Retinal pigment epithelial cell (primary cell): Measurements from ENCODE around the gene ZNF446.

ENCODE experiments used
- DNase-seq: peaks from one replicate; pipeline ENCODE4 v3.0.0-alpha.2; 2010; ENCODE audit warnings: low read depth
- H3K4me3 ChIP-seq: 2 replicates; pipeline ENCODE4 v1.5.1; 2011; ENCODE audit warnings: mild to moderate bottlenecking, low read length, control low read depth, moderate library complexity
- TF ChIP-seq, protein P1 (sequence below): conservative IDR thresholded peaks from 2 replicates; pipeline ENCODE4 v1.5.1; 2011; ENCODE audit warnings: low read depth, low read length, control low read depth, inconsistent platforms

Gene ZNF446

DNA sequence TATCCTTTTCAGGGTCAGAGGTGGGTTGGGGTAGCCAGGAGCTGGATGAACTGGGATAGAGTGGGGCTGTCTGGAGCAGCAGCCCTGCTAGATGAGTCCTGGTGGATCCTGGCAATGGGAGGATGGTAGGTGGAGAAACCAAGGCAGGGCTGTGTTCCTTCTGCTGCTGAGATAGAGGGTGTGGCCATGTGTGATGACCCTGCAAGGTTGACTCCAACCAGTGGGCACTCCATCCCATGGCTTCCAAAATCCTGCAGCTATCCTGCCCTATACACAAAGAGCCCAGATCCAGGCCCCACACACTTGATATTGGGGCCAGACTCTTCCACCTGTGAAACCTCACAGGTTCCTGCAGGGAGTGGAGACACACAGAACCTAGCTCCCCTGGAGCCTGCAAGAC, 2.4 kb upstream of the ZNF446 start:
- no peak for DNase-seq
- TF ChIP-seq, protein P1, sequence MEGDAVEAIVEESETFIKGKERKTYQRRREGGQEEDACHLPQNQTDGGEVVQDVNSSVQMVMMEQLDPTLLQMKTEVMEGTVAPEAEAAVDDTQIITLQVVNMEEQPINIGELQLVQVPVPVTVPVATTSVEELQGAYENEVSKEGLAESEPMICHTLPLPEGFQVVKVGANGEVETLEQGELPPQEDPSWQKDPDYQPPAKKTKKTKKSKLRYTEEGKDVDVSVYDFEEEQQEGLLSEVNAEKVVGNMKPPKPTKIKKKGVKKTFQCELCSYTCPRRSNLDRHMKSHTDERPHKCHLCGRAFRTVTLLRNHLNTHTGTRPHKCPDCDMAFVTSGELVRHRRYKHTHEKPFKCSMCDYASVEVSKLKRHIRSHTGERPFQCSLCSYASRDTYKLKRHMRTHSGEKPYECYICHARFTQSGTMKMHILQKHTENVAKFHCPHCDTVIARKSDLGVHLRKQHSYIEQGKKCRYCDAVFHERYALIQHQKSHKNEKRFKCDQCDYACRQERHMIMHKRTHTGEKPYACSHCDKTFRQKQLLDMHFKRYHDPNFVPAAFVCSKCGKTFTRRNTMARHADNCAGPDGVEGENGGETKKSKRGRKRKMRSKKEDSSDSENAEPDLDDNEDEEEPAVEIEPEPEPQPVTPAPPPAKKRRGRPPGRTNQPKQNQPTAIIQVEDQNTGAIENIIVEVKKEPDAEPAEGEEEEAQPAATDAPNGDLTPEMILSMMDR, result no peak
- H3K4me3 ChIP-seq, result no peak overlapping the region

DNA sequence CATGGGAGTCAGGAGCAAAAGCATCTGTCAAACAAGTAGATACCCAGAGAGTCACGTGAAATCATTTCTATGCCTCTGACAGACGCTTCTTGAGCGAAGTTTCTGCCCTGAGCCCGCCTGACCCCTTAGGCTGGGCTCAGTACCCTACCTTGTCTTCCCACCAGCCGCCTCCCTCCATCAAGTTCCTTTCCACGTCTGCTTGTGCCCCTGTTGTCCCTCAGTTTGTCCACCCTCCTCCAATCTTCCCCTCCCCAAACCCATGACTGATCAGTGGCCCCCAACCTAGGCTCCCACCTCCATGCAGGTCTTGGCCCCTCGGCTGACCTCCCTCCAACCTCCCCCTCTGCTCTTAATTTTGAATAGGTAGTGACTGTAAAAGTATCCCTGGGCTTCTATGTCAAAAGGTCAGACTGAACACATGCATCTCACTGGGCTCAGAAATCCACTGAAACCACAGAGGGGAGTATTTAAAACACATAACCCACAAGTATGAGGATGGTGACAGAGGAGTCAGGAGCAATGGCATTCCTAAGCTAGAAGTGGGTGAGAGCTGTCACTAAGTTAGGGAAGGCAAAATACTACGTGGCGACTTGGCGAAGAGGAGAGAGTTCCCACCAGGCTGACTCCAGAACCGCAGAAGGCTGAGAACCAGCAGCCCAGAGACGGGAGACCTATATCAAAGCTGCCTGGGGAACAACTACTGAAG, 1.7 kb upstream of the ZNF446 start:
- no peak overlapping the region for H3K4me3 ChIP-seq
- TF ChIP-seq, protein P1, result no peak
- no peak for DNase-seq

DNA sequence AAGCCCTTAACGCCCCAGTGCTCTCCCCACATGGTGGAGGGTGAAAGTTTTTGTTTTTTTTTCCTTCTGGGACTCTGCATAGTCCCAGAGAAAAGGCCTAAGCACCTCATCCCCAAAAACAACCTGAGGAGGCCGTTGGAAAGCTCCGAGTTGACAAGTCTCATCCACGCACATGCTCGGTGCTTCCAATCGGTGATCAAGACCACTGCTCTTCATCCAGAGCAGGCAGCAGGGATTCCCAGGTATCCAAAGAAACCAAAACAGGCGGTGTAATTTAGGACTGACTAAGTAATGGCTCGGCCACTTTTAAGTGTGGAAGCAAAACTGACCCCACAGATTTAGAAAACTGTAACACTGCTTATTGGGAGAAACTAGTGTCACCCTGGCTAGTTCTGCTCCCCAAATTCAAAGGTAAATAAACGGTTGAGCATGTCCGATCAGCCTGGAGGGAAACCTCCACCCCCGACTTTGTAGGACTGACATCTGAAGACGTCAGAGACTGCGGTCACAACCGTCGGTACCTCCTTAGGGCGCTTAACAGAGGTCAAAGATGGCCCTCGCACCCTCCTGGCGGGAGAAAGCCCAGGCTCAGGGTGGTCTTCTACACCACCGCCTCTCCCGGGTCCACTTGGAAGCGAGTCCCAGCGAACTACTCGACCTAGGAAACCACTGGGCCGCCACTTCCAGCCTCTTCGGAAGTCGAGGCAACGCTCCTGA, 997 bp upstream of the ZNF446 start:
- H3K4me3 ChIP-seq, result peak overlapping the region; percentile 80
- TF ChIP-seq, protein P1, result no peak
- DNase-seq, result no peak

DNA sequence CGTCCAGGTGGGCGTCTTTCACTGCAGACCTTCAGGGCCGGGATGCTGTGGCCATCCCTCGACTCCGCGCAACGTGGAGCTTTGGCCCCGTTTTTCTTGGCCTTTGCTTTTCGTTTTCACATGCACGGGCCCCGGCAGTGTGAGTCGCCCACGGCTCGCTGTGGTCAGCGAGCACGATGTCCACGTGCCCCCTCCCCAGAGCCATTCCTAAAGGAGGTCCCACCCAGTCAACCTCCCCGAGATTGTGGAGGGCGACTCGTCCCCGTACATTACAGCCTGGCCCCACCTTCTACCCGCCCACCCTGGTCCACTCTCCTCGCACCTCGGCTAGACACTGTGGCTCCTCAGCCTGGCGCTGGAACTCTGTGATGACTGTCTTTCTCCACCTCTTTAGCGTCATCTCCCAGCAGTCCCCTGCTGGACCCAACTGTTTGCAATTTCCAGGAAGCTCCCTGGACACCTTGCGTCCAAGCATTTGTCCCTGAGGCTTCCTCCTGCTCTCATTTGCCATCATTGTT, 405 bp downstream of the ZNF446 start:
- peak overlapping the region; percentile 80 for H3K4me3 ChIP-seq
- DNase-seq, result no peak
- TF ChIP-seq, protein P1, result no peak

DNA sequence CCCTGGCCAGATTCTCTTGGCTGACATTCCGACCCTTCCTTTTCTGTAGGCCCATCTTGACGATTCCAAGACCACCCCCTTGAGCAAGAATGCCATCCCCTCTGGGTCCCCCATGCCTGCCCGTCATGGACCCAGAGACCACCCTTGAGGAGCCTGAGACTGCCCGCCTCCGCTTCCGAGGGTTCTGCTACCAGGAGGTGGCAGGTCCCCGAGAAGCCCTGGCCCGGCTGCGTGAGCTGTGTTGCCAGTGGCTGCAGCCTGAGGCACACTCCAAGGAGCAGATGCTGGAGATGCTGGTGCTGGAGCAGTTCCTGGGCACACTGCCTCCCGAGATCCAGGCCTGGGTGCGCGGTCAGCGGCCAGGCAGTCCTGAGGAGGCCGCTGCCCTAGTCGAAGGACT, 978 bp downstream of the ZNF446 start:
- H3K4me3 ChIP-seq, result no peak overlapping the region
- no peak for DNase-seq
- TF ChIP-seq, protein P1, result no peak

DNA sequence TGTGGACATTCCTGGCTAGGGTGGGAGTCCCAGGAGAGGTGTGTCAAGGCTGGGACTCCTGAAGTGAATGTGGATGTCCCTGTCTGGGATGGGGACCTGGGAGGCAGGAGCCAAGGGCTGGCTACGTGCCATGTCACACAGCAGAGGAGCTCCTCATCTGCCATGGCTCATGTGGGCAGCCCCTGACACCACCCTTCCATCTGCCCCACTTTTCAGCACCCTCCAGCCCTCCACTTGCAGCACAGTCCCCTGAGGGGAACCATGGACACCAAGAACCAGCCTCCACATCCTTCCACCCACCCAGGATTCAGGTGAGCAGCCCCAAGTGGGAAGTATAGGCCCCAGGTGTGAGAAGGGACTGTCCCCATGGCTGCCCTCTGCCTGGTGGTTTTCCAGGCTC, 1.7 kb downstream of the ZNF446 start:
- TF ChIP-seq, protein P1, result no peak
- no peak overlapping the region for H3K4me3 ChIP-seq
- DNase-seq, result no peak

DNA sequence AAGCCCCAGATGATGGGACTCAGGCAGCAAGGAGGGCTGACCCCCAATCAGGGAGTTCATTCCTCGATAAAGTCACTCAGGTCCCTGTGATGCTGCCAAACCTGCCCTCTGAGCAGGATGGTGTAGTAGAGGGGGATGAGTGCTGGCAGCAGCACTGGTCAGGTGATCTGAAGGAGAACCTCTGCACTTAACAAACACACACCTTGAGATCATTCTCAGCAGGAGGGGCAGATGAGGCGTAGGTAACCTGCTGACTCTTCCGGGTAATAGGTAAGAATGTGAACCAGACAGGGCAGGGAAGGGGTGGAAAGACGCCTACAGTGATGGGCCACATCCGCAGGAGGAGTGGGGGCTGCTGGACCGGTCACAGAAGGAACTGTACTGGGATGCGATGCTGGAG, 3.2 kb downstream of the ZNF446 start:
- no peak for DNase-seq
- H3K4me3 ChIP-seq, result no peak overlapping the region
- TF ChIP-seq, protein P1, result no peak
